LNCAP (cell line): ENCODE results near the gene PTPN20.

Experiments
- TF ChIP-seq, protein P1 (sequence below): fragments of 450-650 bp; IDR thresholded peaks from 2 replicates; pipeline ENCODE4 v1.5.1; 2017; ENCODE audit warnings: mild to moderate bottlenecking

PTPN20 gene

DNA sequence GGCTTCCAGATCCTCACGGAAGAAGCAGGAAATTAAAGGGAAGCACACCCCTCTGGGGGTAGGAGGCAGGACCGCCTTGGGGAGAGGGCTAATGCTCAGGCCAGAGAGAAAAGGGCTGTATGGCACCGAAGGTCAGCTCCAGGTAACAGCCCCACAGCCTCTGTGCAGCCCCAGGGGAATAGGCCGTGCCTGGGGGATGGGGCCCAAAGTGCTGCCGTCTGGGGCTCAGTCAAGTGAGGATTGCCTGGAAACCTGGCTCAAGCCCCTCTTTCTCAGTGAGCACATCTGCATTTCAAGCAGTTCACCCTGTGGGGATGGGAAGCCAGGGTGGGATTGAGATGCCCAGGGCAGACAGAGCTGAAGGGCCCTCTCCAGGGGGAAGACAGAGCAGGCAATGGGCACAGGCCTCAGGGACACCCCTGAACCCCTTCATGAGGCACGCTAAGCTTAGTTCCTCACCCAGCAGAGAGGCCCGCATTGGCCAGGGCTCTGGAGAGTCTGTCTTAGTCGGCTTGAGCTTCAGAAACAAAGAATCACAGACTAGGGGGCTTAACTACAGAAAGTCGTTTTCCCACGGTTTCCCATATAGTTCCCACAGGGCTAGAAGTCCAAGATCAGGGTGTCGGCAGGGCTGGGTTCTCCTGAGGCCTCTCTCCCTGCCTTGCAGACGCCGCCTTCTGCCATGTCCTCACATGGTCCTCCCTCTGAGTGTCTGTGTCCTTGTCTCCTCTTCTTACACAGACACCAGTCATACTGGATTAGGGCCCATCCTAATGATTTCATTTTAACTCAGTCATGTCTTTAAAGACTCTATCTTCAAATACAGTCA is 118.2 kb downstream of the PTPN20 start:
- TF ChIP-seq, protein P1, sequence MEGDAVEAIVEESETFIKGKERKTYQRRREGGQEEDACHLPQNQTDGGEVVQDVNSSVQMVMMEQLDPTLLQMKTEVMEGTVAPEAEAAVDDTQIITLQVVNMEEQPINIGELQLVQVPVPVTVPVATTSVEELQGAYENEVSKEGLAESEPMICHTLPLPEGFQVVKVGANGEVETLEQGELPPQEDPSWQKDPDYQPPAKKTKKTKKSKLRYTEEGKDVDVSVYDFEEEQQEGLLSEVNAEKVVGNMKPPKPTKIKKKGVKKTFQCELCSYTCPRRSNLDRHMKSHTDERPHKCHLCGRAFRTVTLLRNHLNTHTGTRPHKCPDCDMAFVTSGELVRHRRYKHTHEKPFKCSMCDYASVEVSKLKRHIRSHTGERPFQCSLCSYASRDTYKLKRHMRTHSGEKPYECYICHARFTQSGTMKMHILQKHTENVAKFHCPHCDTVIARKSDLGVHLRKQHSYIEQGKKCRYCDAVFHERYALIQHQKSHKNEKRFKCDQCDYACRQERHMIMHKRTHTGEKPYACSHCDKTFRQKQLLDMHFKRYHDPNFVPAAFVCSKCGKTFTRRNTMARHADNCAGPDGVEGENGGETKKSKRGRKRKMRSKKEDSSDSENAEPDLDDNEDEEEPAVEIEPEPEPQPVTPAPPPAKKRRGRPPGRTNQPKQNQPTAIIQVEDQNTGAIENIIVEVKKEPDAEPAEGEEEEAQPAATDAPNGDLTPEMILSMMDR: no peak

DNA sequence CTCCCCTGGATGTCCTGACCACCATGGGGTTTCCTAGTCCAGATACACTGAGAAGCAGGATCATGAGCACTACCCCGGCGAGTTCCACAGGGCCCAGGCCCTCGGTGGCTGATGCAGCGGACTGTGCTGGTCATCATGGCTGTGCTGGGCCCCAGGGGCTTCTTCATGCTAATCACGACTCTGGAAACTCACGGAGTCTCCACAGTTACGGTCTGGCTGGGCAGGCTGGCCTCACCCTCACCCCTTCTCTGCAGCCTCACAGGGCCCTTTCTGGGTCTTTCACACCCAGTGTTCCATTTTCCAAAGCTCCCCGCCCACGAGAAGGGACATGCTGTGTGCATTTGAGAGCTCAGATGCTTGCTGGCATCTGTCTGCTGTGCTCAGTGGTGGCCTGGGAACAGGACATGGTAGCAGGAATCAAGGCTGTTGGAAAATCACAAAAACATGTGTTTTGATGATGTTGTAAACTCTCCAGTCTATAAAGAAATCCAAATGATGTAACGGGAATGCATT is 119.0 kb downstream of the PTPN20 start:
- TF ChIP-seq, protein P1: no peak

DNA sequence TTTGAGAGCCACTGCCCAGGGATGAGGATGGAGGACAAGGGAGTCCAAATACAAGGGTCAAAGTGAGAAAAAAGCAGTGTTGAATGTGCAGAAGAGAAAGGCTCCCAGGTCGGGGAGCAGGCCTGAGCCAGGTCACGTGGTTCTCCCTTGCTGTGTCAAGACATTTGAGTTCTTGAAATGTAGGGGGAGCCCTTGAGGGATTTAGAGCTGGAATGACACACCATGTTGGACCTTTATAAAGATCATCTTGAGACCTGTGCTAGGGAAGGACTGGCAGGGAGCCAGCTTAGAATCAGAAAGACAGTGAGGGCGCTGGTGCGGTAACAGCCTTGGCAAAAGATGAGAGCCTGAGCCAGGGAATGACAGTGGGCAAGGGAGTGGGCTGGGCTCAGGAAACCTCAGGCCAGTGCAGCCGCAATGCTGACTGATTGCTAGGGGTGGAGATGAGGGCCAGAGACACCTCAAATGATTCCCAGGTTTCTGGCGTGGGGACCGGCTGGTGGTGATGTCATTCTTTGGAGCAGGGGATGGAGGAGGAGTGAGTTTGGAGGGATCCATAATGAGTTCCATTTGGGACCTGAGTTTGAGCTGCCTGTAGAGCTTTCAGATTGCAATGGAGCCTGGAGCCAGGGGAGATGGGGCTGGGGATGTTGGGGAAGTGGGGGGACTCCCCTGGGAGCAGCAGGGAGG is 120.1 kb downstream of the PTPN20 start:
- TF ChIP-seq, protein P1: no peak

DNA sequence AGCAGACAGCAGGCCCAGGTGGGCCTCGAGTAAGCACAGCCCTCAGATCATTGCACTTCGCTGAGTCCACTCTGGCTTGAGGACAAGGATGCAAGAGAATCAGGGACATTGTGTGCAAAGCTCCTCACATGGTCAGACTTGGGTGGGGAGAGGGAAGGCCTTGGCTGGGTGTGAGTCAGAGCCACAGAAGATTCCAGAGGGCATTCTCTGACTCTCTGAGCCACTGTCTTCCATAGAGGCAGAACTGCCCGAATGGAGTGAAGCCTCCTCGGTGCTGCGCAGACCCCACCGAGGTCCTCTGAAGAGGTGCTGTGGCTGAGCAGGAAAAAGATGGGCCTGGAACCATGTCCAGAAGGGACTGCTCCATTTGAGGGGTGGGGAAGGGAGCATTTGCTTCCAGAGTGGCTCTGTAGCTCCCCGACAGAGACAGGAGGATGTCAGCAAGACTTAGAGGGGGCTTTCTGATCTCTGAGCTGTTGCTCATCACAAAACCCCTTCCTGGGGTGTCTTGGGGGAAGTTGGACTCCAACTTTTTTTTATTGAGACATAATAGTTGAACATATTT is 120.8 kb downstream of the PTPN20 start:
- TF ChIP-seq, protein P1: no peak

GRCh38 chr10:47033081-47033480 is 121.9 kb downstream of the PTPN20 start:
- TF ChIP-seq, protein P1: no peak

DNA sequence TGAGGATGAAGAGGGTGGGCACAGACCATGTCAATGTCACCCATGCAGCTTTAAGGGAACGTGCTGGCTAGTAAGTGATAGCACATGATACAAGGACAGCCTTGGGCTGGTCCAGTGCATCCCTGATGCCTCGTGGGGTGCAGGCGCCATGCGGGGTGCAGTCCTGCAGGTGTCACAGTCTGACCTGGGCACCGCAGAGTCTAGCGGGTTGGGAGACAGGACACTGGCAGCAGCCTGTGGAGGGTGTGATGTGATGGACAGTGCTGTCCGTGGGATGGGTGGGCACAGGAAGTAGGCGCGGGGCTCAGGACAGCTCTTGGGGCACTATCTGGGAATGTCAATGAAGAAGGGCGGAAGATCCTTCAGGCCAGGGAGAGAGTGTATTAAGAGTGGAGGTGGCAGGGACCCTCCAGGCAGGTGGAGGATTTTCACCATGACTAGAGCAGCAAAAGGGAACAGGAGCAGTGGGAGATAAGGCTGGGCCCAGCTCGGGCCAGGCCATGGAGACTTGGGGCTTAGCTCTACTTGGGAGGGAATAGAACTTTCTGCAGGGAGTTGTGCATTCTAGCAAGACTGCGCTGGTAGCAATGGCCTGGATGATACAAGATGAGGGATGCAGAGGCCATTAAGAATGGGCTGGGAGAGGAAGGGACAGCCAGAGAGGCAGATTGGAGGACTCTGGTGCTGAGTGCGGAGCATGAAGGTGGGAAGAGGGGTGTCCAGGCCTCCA is 122.5 kb downstream of the PTPN20 start:
- TF ChIP-seq, protein P1: no peak

DNA sequence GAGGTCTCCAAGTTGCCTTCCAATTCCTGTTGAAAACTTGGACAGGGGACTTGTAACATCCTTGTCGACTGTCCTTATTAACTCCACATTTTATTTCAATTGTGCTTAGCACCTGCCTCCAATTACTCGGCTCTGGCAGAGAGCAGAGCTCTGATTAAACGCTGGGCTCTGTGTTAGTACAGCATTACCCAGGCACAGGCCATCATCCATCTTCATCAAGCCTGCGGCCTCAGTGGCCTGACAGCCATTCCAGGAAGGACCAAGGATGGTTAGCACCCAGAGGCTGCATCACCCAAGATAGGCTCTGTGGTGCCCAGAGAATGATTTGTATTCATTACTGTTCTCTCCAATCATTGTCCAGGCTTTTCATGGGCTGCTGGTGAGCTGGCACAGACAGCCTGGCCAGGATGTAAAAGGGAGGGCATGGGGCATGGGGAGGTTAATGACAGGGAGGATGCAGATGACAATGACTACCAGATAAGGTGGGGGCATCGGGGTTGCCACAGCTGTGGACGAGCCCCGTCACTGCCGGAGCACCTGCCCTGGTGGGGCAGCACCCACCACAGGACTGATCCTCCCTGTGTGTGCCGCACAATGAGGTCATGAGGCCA is 123.3 kb downstream of the PTPN20 start:
- TF ChIP-seq, protein P1: no peak
